Fibroblast of skin of left quadriceps (primary cell): ENCODE data around the gene CCDC186.

Source experiments
- DNase-seq, 2 experiments: peaks; one replicate each; pipeline ENCODE4 v3.0.0-alpha.2; 2013; ENCODE audit warnings: low read depth in 2 of 2

The CCDC186 gene

GRCh38 chr10:114110174-114110972 lies 63.6 kb downstream of the CCDC186 start:
- DNase-seq = no peak

- peak; percentile 30 to 36 for DNase-seq
These were observed 70.7 kb downstream of the CCDC186 start for GRCh38 chr10:114103284-114103683.

- no peak for DNase-seq
These were observed 71.7 kb downstream of the CCDC186 start for GRCh38 chr10:114102256-114102655.

GRCh38 chr10:114100848-114101741 lies 72.9 kb downstream of the CCDC186 start:
- DNase-seq = no peak

GRCh38 chr10:114096864-114097263 lies 77.1 kb downstream of the CCDC186 start:
- no peak for DNase-seq

GRCh38 chr10:114095559-114096337 lies 78.3 kb downstream of the CCDC186 start:
- peak in 1 of 2 experiments; percentile 7 for DNase-seq

- no peak for DNase-seq
These were observed 79.2 kb downstream of the CCDC186 start for GRCh38 chr10:114094795-114095194.

GRCh38 chr10:114087655-114088054 lies 86.3 kb downstream of the CCDC186 start:
- DNase-seq = no peak

GRCh38 chr10:114087255-114087654 lies 86.7 kb downstream of the CCDC186 start:
- DNase-seq = no peak

- no peak for DNase-seq
These were observed 89.8 kb downstream of the CCDC186 start for GRCh38 chr10:114084215-114084614.

GRCh38 chr10:114083040-114083439 lies 91.0 kb downstream of the CCDC186 start:
- no peak for DNase-seq

GRCh38 chr10:114081911-114082583 lies 92.0 kb downstream of the CCDC186 start:
- DNase-seq = no peak

GRCh38 chr10:114079421-114079820 lies 94.6 kb downstream of the CCDC186 start:
- no peak for DNase-seq

GRCh38 chr10:114078346-114078745 lies 95.7 kb downstream of the CCDC186 start:
- DNase-seq = no peak

GRCh38 chr10:114077815-114078219 lies 96.2 kb downstream of the CCDC186 start:
- DNase-seq = no peak

- no peak for DNase-seq
These were observed 96.7 kb downstream of the CCDC186 start for GRCh38 chr10:114077347-114077746.

GRCh38 chr10:114075093-114075492 lies 98.9 kb downstream of the CCDC186 start:
- DNase-seq = no peak

GRCh38 chr10:114073395-114074186 lies 100.4 kb downstream of the CCDC186 start:
- DNase-seq = no peak

GRCh38 chr10:114071178-114071577 lies 102.8 kb downstream of the CCDC186 start:
- DNase-seq = no peak
